DMS 273 treated with DMSO at 0.1 percent for 48 hours (cell line): ENCODE data around the gene EPS15.
"Not testable (repeated sequence)": the region's sequence is repeated elsewhere in the genome, so short reads cannot be mapped to it uniquely, and the experiment has no call there.

Experiments used
- DNase-seq: peaks from one replicate; lab custom pipeline; 2025; lab: John Stamatoyannopoulos, UW

The EPS15 gene

GRCh38 chr1:51542158-51542953 is 23.3 kb upstream of the EPS15 start:
- DNase-seq: no peak

GRCh38 chr1:51541313-51542050 is 22.4 kb upstream of the EPS15 start:
- no peak for DNase-seq

GRCh38 chr1:51537568-51537967 is 18.5 kb upstream of the EPS15 start:
- DNase-seq: no peak

- no peak for DNase-seq
Measured at GRCh38 chr1:51535006-51535592, 16.0 kb upstream of the EPS15 start.

GRCh38 chr1:51534447-51534846 is 15.4 kb upstream of the EPS15 start:
- DNase-seq: no peak

- DNase-seq: no peak
Measured at GRCh38 chr1:51532853-51533252, 13.8 kb upstream of the EPS15 start.

- DNase-seq: not testable (repeated sequence)
Measured at GRCh38 chr1:51530447-51530846, 11.4 kb upstream of the EPS15 start.

GRCh38 chr1:51527144-51527543 is 8.1 kb upstream of the EPS15 start:
- no peak for DNase-seq

- no peak for DNase-seq
Measured at GRCh38 chr1:51526248-51526647, 7.2 kb upstream of the EPS15 start.

GRCh38 chr1:51525295-51525694 is 6.2 kb upstream of the EPS15 start:
- no peak for DNase-seq

GRCh38 chr1:51524817-51525216 is 5.8 kb upstream of the EPS15 start:
- DNase-seq: no peak

GRCh38 chr1:51523931-51524330 is 4.9 kb upstream of the EPS15 start:
- DNase-seq: no peak

- DNase-seq: no peak
Measured at GRCh38 chr1:51520700-51521248, 1.7 kb upstream of the EPS15 start.

- DNase-seq: no peak
Measured at GRCh38 chr1:51519865-51520699, 1.0 kb upstream of the EPS15 start.

GRCh38 chr1:51518586-51519047 is 449 bp downstream of the EPS15 start:
- no peak for DNase-seq

- DNase-seq: peak; percentile 57
Measured at GRCh38 chr1:51518033-51518585, 957 bp downstream of the EPS15 start.

- DNase-seq: no peak
Measured at GRCh38 chr1:51517361-51518032, 1.6 kb downstream of the EPS15 start.

- DNase-seq: no peak
Measured at GRCh38 chr1:51516649-51517158, 2.4 kb downstream of the EPS15 start.

GRCh38 chr1:51515982-51516648 is 3.0 kb downstream of the EPS15 start:
- DNase-seq: no peak
